Stomach (tissue), 9 donors: ENCODE measurements around the gene TJP1. TPM values are rescaled to one million over a fixed set of nuclear protein-coding genes. Genes with fewer than 3 reads are reported as not detected.
A peak's percentile ranks its signal among the peaks of the same experiment; 100 is the strongest.

Experiments
- DNase-seq, 2 donors: peaks; one replicate each; pipeline versions ENCODE4 v3.0.0 to v3.0.0-alpha.2; 2013 to 2019
- H3K27ac ChIP-seq, 5 donors: fragments of 200-600 bp in 4 of 5; sonication (generic) in 4 of 5; one replicate each; pipeline ENCODE4 v1.5.1; 2013 to 2019; ENCODE audit warnings: mild to moderate bottlenecking in 1 of 5, moderate library complexity in 1 of 5
- H3K27me3 ChIP-seq, 3 donors: fragments of 200-600 bp; sonication (generic); one replicate each; pipeline ENCODE4 v1.5.1; 2017 to 2019; ENCODE audit warnings: mixed run types in 1 of 3
- H3K36me3 ChIP-seq, 4 donors: fragments of 200-600 bp; sonication (generic); 1 replicate in 3 of 4; 2 replicates in 1 of 4; pipeline ENCODE4 v1.5.1; 2016 to 2019
- H3K4me1 ChIP-seq, 4 donors: fragments of 200-600 bp; sonication (generic); one replicate each; pipeline ENCODE4 v1.5.1; 2016 to 2019
- H3K4me3 ChIP-seq, 4 donors: fragments of 200-600 bp; sonication (generic) in 3 of 4; one replicate each; pipeline ENCODE4 v1.5.1; 2016 to 2019; ENCODE audit warnings: mild to moderate bottlenecking in 1 of 4
- H3K9me3 ChIP-seq, 4 donors: fragments of 200-600 bp; sonication (generic); one replicate each; pipeline ENCODE4 v1.5.1; 2016 to 2019
- CTCF ChIP-seq, 7 experiments: fragments of 450-650 bp in 4 of 7; fragments of 200-600 bp in 3 of 7; sonication (generic) in 3 of 7; IDR thresholded peaks; one replicate each; pipeline ENCODE4 v1.5.1; 2016 to 2019; ENCODE audit warnings: antibody characterized with exemption in 7 of 7, control low read depth in 2 of 7, mild to moderate bottlenecking in 1 of 7
- EP300 ChIP-seq: sonication (generic); formaldehyde crosslinking; IDR thresholded peaks from one replicate; pipeline ENCODE4 v1.6.1; 2017; ENCODE audit warnings: antibody characterized with exemption
- POLR2A ChIP-seq, 4 donors: fragments of 450-650 bp; IDR thresholded peaks; one replicate each; pipeline ENCODE4 v1.6.1; 2016; ENCODE audit warnings: antibody characterized with exemption in 4 of 4, control low read depth in 2 of 4, mild to moderate bottlenecking in 1 of 4, moderate library complexity in 1 of 4
- POLR2AphosphoS5 ChIP-seq, 3 donors: sonication (generic); formaldehyde crosslinking; IDR thresholded peaks; one replicate each; pipeline ENCODE4 v1.6.1; 2016; ENCODE audit warnings: antibody characterized with exemption in 3 of 3
- WGBS, 5 donors: extraction: QIAGEN DNeasy Blood & Tissue Kit in 3 of 5; methylation state at CpG; one replicate each; pipeline versions ENCODE4 v1.1.5 to v1.1.7; 2013 to 2018; 5-methylcytosine and 5-hydroxymethylcytosine counted together
- intact Hi-C: fragments of 100-400 bp; cut with DNase I; formaldehyde crosslinking; loops from one replicate; pipeline ENCODE4 v1.15.1; 2023; ENCODE audit warnings: low total_unique reads
- polyA plus RNA-seq, 3 donors: library from polyadenylated mRNA; stranded (reverse); fragments of 200-250 nt; gene quantifications; one replicate each; pipeline ENCODE4 v1.2.3, GENCODE V29; 2013
- total RNA-seq, 5 donors: library from RNA; depleted of rRNA; stranded (reverse); fragments of >200 nt; gene quantifications; one replicate each; pipeline versions ENCODE4 v1.1.0 to v1.2.3, GENCODE V29; 2014 to 2016
- donor health status: healthy with polysubstance abuse.
- donor health status: Bipolar disorder and iron deficiency.
- donor health status: healthy.

Gene TJP1
- total and polyA plus RNA-seq, 8 donors = 12.3 to 167 (median 70.7) TPM

DNA sequence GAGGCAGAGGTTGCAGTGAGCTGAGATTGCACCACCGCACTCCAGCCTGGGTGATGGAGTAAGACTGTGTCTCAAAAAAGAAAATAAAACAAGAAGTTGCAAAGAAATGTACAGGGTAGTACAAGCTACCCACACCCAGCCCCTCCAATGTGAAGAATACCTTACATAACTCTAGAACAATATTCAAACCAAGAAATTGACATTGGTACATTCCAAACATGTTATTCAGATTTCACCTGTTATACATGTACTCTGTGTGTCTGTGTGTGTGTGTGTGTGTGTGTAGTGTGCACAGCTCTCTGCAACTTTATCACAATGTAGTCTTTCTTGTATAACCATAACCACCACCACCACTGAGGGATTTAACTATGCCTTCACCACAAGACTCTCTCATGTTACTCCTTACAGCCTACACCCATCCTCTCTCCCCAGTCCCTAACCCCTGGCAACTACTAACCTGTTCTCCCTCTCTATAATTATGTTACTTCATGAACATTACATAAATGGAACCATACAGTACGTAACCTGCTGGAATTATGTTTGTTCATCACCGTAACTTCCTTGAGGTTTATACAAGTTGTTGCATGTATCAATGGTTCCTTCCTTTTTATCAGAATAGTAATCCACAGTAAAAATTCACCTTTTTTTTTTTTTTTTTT, 16.2 kb upstream of the TJP1 start:
- TF ChIP-seq EP300 (no peak), POLR2A (IDR thresholded peaks at IDR 0.05) (no peak), POLR2AphosphoS5 (IDR thresholded peaks at IDR 0.05) (no peak), CTCF (IDR thresholded peaks at IDR 0.05) (no peak)
- H3K4me3 ChIP-seq = no peak overlapping the region
- no peaks in the 10 kb centered on the region for H3K36me3 ChIP-seq
- H3K27me3 ChIP-seq = no peaks in the 10 kb centered on the region
- H3K4me1 ChIP-seq = peaks cover 0 to 23% (median 8%) of the 10 kb centered on the region in 4 donors
- H3K27ac ChIP-seq = no peak overlapping the region
- DNase-seq = no peak
- no peaks in the 10 kb centered on the region for H3K9me3 ChIP-seq
- WGBS, 5 donors = 90 to 100% (median 97%) methylated on average over 3 of the region's 3 CpGs
- intact Hi-C loops = no loop called here

- DNase-seq = peak in 1 of 2 donors; percentile 48
- Histone ChIP-seq H3K27me3 (no peaks in the 10 kb centered on the region), H3K4me1 (peaks cover 0 to 18% (median 5%) of the 10 kb centered on the region in 4 donors), H3K4me3 (no peak overlapping the region), H3K27ac (peak overlapping the region in 1 of 5 donors; percentile 38), H3K36me3 (no peaks in the 10 kb centered on the region), H3K9me3 (no peaks in the 10 kb centered on the region)
- WGBS, 5 donors = 30 to 60% (median 50%) methylated on average over 4 of the region's 4 CpGs
- intact Hi-C loops = no loop called here
- TF ChIP-seq CTCF (IDR thresholded peaks at IDR 0.05) (no peak), POLR2A (IDR thresholded peaks at IDR 0.05) (no peak), POLR2AphosphoS5 (IDR thresholded peaks at IDR 0.05) (peak in 1 of 3 donors; percentile 38)
Measured at GRCh38 chr15:29835301-29835700, 13.0 kb upstream of the TJP1 start.

DNA sequence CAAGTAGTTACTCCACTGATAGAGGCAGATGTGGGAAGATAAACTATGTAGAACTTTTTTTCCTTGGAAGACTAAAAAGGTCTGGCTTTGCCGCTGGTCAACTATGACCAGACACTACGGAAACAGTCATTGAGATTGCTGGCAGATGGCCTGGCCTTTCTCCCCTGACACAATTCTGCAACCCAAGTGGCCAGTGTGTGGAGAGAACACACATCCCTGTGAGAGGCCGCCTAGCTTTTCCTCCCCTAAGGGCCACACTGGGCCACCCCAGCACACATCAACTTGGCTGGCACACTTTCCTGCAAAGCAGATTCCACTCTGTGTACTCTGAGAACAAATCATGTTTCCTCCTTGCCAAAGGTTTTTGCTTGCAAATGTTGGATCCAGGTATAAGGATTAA, 10.4 kb upstream of the TJP1 start:
- WGBS, 5 donors = 84 to 92% (median 89%) methylated on average over 3 of the region's 3 CpGs
- TF ChIP-seq POLR2AphosphoS5 (IDR thresholded peaks at IDR 0.05) (no peak), CTCF (IDR thresholded peaks at IDR 0.05) (no peak), EP300 (no peak), POLR2A (IDR thresholded peaks at IDR 0.05) (no peak)
- DNase-seq = no peak
- H3K27ac ChIP-seq = no peak overlapping the region
- intact Hi-C loops = no loop called here
- no peaks in the 10 kb centered on the region for H3K9me3 ChIP-seq
- H3K36me3 ChIP-seq = no peaks in the 10 kb centered on the region
- H3K4me1 ChIP-seq = peaks cover 0 to 18% (median 9%) of the 10 kb centered on the region in 4 donors
- H3K4me3 ChIP-seq = no peak overlapping the region
- no peaks in the 10 kb centered on the region for H3K27me3 ChIP-seq

- no peak overlapping the region for H3K27ac ChIP-seq
- H3K27me3 ChIP-seq = peaks cover 0 to 21% (median 6%) of the 10 kb centered on the region in 3 donors
- no peak for DNase-seq
- TF ChIP-seq POLR2A (IDR thresholded peaks at IDR 0.05) = no peak
- TF ChIP-seq CTCF (IDR thresholded peaks at IDR 0.05) = no peak
- no peak for TF ChIP-seq EP300
- no peak for TF ChIP-seq POLR2AphosphoS5 (IDR thresholded peaks at IDR 0.05)
- H3K9me3 ChIP-seq = no peaks in the 10 kb centered on the region
- WGBS, 5 donors = 67 to 82% (median 77%) methylated on average over 8 of the region's 8 CpGs
- peaks cover 0 to 20% (median 7%) of the 10 kb centered on the region in 4 donors for H3K4me1 ChIP-seq
- no peak overlapping the region for H3K4me3 ChIP-seq
- intact Hi-C loops = no loop called here
- no peaks in the 10 kb centered on the region for H3K36me3 ChIP-seq
Measured at GRCh38 chr15:29826908-29827820, 4.9 kb upstream of the TJP1 start.
